Measurements from ENCODE around the gene FHIT. TPM values are rescaled to one million over a fixed set of nuclear protein-coding genes. Genes with fewer than 3 reads are reported as not detected.

The FHIT gene
- total and polyA plus RNA-seq, 9 donors = 5.1 to 11.8 (median 9.5) TPM

DNA sequence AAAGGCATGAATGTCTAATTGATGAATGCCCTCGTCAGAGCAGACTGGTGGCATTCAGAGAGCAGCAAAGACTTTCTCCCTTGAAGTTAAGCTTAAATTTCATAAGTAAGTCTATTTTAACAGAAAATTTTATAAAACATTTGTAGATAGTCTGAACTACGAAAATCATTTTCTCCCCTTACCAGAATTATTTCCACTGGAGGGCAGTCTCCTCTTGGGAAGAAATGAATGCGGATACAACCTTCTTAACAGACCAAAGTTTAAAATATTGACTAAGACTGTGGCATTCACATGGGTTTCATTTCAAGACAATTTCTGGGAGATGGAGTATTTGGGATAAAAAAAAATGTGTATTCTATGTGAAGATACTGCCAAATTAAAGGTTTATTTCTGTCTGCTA is 669.0 kb downstream of the FHIT start:
- Histone ChIP-seq H3K4me3 (no peak overlapping the region), H3K27me3 (no peaks in the 10 kb centered on the region), H3K9me3 (no peaks in the 10 kb centered on the region), H3K27ac (no peak overlapping the region), H3K4me1 (ENCODE audit: insufficient read depth) (no peaks in the 10 kb centered on the region), H3K36me3 (no peaks in the 10 kb centered on the region)
- no peak for TF ChIP-seq POLR2A (IDR thresholded peaks at IDR 0.05)
- no peak for TF ChIP-seq EP300 (IDR thresholded peaks at IDR 0.05)
- TF ChIP-seq, protein P1, sequence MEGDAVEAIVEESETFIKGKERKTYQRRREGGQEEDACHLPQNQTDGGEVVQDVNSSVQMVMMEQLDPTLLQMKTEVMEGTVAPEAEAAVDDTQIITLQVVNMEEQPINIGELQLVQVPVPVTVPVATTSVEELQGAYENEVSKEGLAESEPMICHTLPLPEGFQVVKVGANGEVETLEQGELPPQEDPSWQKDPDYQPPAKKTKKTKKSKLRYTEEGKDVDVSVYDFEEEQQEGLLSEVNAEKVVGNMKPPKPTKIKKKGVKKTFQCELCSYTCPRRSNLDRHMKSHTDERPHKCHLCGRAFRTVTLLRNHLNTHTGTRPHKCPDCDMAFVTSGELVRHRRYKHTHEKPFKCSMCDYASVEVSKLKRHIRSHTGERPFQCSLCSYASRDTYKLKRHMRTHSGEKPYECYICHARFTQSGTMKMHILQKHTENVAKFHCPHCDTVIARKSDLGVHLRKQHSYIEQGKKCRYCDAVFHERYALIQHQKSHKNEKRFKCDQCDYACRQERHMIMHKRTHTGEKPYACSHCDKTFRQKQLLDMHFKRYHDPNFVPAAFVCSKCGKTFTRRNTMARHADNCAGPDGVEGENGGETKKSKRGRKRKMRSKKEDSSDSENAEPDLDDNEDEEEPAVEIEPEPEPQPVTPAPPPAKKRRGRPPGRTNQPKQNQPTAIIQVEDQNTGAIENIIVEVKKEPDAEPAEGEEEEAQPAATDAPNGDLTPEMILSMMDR (IDR thresholded peaks at IDR 0.05) = no peak
- DNase-seq = no peak
- intact Hi-C loops (cut with DNase I) = no loop called here
- WGBS, 3 donors = 48% methylated on average over 3 of the region's 3 CpGs

DNA sequence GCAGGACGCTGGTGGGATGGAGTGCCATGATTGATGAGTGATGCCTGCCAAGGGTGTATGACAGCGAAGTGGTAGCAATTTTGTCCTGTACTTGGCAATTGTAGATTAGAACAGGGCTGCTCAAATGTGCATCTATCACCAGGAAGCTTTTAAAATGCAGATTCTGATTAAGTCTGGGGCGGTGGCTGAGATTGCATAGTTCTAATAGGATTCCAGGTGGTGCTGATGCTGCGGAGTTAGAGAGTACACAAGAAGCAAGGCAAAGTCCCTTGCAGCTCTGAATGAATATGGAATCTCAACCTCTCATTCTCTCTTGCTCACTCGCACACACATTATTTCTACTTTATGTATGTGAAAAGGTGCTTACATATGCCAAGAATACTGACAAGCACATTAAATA is 670.4 kb downstream of the FHIT start:
- Histone ChIP-seq H3K4me1 (ENCODE audit: insufficient read depth) (no peaks in the 10 kb centered on the region), H3K9me3 (no peaks in the 10 kb centered on the region), H3K27me3 (no peaks in the 10 kb centered on the region), H3K36me3 (no peaks in the 10 kb centered on the region), H3K27ac (no peak overlapping the region), H3K4me3 (no peak overlapping the region)
- WGBS, 3 donors = 89 to 98% (median 92%) methylated on average over 5 of the region's 5 CpGs
- TF ChIP-seq EP300 (IDR thresholded peaks at IDR 0.05) (no peak), POLR2A (IDR thresholded peaks at IDR 0.05) (no peak)
- TF ChIP-seq, protein P1 (IDR thresholded peaks at IDR 0.05) = no peak
- no peak for DNase-seq
- intact Hi-C loops (cut with DNase I) = no loop called here

DNA sequence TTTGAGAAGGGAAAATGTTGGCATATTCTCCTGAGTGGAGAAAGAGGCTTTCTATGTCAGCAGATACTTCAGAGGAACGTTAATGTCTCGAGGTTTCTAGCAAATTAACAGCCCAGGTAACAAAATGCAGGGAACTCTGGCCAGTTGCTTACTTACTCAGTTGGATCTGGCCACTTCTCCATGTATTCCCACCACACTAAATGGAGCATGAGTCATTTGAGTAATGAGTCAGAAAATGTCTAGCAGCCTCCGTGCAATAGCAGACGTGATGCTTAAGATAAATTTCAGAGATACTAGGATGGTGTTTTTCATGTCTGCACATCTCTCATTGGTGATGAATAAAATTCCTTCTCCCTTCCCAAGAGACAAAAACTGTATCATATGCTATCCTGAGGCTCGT is 671.5 kb downstream of the FHIT start:
- Histone ChIP-seq H3K4me1 (ENCODE audit: insufficient read depth) (no peaks in the 10 kb centered on the region), H3K4me3 (no peak overlapping the region), H3K9me3 (no peaks in the 10 kb centered on the region), H3K27me3 (no peaks in the 10 kb centered on the region), H3K27ac (no peak overlapping the region), H3K36me3 (no peaks in the 10 kb centered on the region)
- 50 to 56% (median 53%) methylated on average over 5 of the region's 5 CpGs for WGBS, 3 donors
- TF ChIP-seq, protein P1 (IDR thresholded peaks at IDR 0.05) = no peak
- TF ChIP-seq EP300 (IDR thresholded peaks at IDR 0.05) (no peak), POLR2A (IDR thresholded peaks at IDR 0.05) (no peak)
- DNase-seq = no peak
- intact Hi-C loops (cut with DNase I) = no loop called here

DNA sequence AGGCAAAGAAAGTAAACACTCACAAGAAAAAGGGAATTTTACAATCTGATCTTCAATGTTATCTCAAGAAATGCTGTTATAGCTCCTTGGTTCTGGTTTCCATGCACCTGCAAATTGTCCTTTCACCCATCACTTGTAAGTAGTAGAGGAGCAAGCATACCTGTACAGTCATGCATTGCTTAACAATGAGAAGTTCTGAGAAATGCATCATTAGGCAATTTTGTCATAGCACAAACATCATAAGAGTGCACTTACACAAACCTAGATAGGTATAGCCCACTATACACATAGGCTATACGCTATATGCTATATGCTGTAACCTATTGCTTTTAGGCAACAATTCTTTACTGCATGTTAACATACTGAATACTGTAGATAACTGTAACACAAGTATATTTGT is 672.3 kb downstream of the FHIT start:
- intact Hi-C loops (cut with DNase I) = no loop called here
- no peaks in the 10 kb centered on the region for H3K4me1 ChIP-seq (ENCODE audit: insufficient read depth)
- 98 to 100% (median 99%) methylated on average over 1 of the region's 1 CpG for WGBS, 3 donors
- TF ChIP-seq, protein P1 (IDR thresholded peaks at IDR 0.05) = no peak
- no peak for TF ChIP-seq POLR2A (IDR thresholded peaks at IDR 0.05)
- no peaks in the 10 kb centered on the region for H3K36me3 ChIP-seq
- no peaks in the 10 kb centered on the region for H3K27me3 ChIP-seq
- no peaks in the 10 kb centered on the region for H3K9me3 ChIP-seq
- H3K4me3 ChIP-seq = no peak overlapping the region
- H3K27ac ChIP-seq = no peak overlapping the region
- DNase-seq = no peak

DNA sequence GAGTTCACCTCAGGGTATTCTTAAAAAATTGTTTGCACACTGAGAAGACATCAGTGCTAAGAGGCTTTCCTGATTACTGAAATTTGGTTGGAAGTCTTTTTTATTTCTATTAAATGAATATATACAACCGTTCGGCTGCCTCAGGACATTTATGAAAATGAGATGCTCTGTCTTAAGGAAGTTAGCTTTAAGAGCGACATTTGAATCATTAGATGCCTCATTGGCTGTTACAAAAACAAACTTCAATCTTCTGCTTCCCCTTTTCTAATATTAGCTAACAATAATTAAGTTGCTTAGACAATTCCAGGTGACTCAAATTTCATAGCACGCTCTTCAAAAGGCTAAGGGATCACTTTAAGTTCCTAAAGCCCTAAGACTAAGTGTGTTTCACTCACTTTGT is 673.7 kb downstream of the FHIT start:
- TF ChIP-seq, protein P1 (IDR thresholded peaks at IDR 0.05) = no peak
- TF ChIP-seq POLR2A (IDR thresholded peaks at IDR 0.05) = no peak
- no peak for TF ChIP-seq EP300 (IDR thresholded peaks at IDR 0.05)
- H3K36me3 ChIP-seq = no peaks in the 10 kb centered on the region
- H3K27ac ChIP-seq = no peak overlapping the region
- DNase-seq = no peak
- intact Hi-C loops (cut with DNase I) = no loop called here
- H3K4me1 ChIP-seq (ENCODE audit: insufficient read depth) = no peaks in the 10 kb centered on the region
- 79 to 96% (median 95%) methylated on average over 4 of the region's 4 CpGs for WGBS, 3 donors
- H3K4me3 ChIP-seq = no peak overlapping the region
- no peaks in the 10 kb centered on the region for H3K27me3 ChIP-seq
- no peaks in the 10 kb centered on the region for H3K9me3 ChIP-seq

Data from ovary (tissue), 9 donors.